HEK293 (cell line): ENCODE data around the gene GDAP2.

Experiments used
- CTCF ChIA-PET: fragments of 350-600 bp; formaldehyde crosslinking; extraction: SDS; loops from one replicate; lab custom pipeline; 2021; ENCODE audit warnings: antibody characterized with exemption; lab: Yijun Ruan, JAX
- POLR2A ChIA-PET: fragments of 300-600 bp; formaldehyde crosslinking; extraction: SDS; loops from one replicate; lab custom pipeline; 2020; ENCODE audit warnings: antibody characterized with exemption, inconsistent platforms; lab: Yijun Ruan, JAX
- H3K27ac ChIP-seq: fragments of 200-500 bp; sonication (Bioruptor generic); 2 replicates; pipeline ENCODE4 v1.5.1; 2014; ENCODE audit warnings: low read depth, low read length, control low read depth, inconsistent platforms; ENCODE audit errors: extremely low read depth
- H3K36me3 ChIP-seq, 2 experiments: fragments of 200-500 bp in 1 of 2; sonication (Bioruptor generic) in 1 of 2; 1 replicate in 1 of 2; 2 replicates in 1 of 2; pipeline ENCODE4 v1.5.1; 2014 to 2017; ENCODE audit warnings: inconsistent platforms in 2 of 2, low read length in 2 of 2; ENCODE audit not compliant: control insufficient read depth in 2 of 2, insufficient read depth in 1 of 2
- H3K4me1 ChIP-seq: fragments of 200-500 bp; sonication (Bioruptor generic); 2 replicates; pipeline ENCODE4 v1.5.1; 2014; ENCODE audit warnings: mild to moderate bottlenecking, low read length, inconsistent platforms; ENCODE audit not compliant: control insufficient read depth, insufficient read depth
- H3K4me3 ChIP-seq: 2 replicates; pipeline ENCODE4 v1.5.1; 2011; ENCODE audit warnings: low read depth, mild to moderate bottlenecking, control low read depth, low read length, moderate library complexity
- H3K9me3 ChIP-seq: fragments of 200-500 bp; sonication (Bioruptor generic); 2 replicates; pipeline ENCODE4 v1.5.1; 2014; ENCODE audit warnings: low read depth, low read length, inconsistent platforms; ENCODE audit not compliant: control insufficient read depth, insufficient read depth
- EGR2 ChIP-seq: fragments of 450-650 bp; formaldehyde crosslinking; IDR thresholded peaks from 2 replicates; pipeline ENCODE4 v1.5.1; 2016; ENCODE audit warnings: low read depth, missing biosample characterization, missing genetic modification characterization
- MEIS1 ChIP-seq: sonication (generic); formaldehyde crosslinking; IDR thresholded peaks from 2 replicates; pipeline ENCODE4 v1.8.1; 2022; ENCODE audit warnings: missing genetic modification reagents, mild to moderate bottlenecking, borderline replicate concordance
- OSR2 ChIP-seq: fragments of 450-650 bp; formaldehyde crosslinking; IDR thresholded peaks from 2 replicates; pipeline ENCODE4 v1.5.1; 2016; ENCODE audit warnings: missing biosample characterization, missing genetic modification characterization
- OVOL3 ChIP-seq: fragments of 450-650 bp; formaldehyde crosslinking; IDR thresholded peaks from 2 replicates; pipeline ENCODE4 v1.5.1; 2016; ENCODE audit warnings: missing biosample characterization, missing genetic modification characterization
- PRDM1 ChIP-seq: fragments of 450-650 bp; formaldehyde crosslinking; IDR thresholded peaks from 2 replicates; pipeline ENCODE4; 2016; ENCODE audit warnings: missing biosample characterization, missing genetic modification characterization
- ZBTB1 ChIP-seq: fragments of 450-650 bp; formaldehyde crosslinking; IDR thresholded peaks from 2 replicates; pipeline ENCODE4 v1.5.1; 2016; ENCODE audit warnings: missing biosample characterization, missing genetic modification characterization
- ZBTB48 ChIP-seq: fragments of 450-650 bp; formaldehyde crosslinking; IDR thresholded peaks from 2 replicates; pipeline ENCODE4 v1.5.1; 2016; ENCODE audit warnings: missing biosample characterization, missing genetic modification characterization
- ZNF112 ChIP-seq: fragments of 450-650 bp; formaldehyde crosslinking; IDR thresholded peaks from 2 replicates; pipeline ENCODE4 v1.5.0; 2017; ENCODE audit warnings: missing biosample characterization, missing genetic modification characterization
- ZNF174 ChIP-seq: fragments of 450-650 bp; formaldehyde crosslinking; IDR thresholded peaks from 2 replicates; pipeline ENCODE4 v1.5.0; 2017; ENCODE audit warnings: missing biosample characterization, mild to moderate bottlenecking, missing genetic modification characterization
- ZNF19 ChIP-seq: fragments of 450-650 bp; formaldehyde crosslinking; IDR thresholded peaks from 2 replicates; pipeline ENCODE4; 2016; ENCODE audit warnings: missing biosample characterization, missing genetic modification characterization, low read depth
- ZNF223 ChIP-seq: fragments of 450-650 bp; formaldehyde crosslinking; IDR thresholded peaks from 2 replicates; pipeline ENCODE4 v1.5.1; 2016; ENCODE audit warnings: missing biosample characterization, missing genetic modification characterization
- ZNF248 ChIP-seq: fragments of 450-650 bp; formaldehyde crosslinking; IDR thresholded peaks from 2 replicates; pipeline ENCODE4 v1.5.1; 2017; ENCODE audit warnings: missing biosample characterization, missing genetic modification characterization
- ZNF274 ChIP-seq, 2 experiments: fragments of 200-500 bp in 1 of 2; fragments of 450-650 bp in 1 of 2; sonication (Bioruptor generic) in 1 of 2; formaldehyde crosslinking in 1 of 2; IDR thresholded peaks; 2 replicates each; pipeline versions ENCODE4 v1.5.1 to v1.6.1; 2014 to 2016; ENCODE audit warnings: borderline replicate concordance in 1 of 2, inconsistent platforms in 1 of 2, low read length in 1 of 2, missing biosample characterization in 1 of 2, missing genetic modification characterization in 1 of 2
- ZNF292 ChIP-seq: fragments of 450-650 bp; formaldehyde crosslinking; IDR thresholded peaks from 2 replicates; pipeline ENCODE4 v1.5.1; 2016; ENCODE audit warnings: low read depth, missing biosample characterization, missing genetic modification characterization, borderline replicate concordance
- ZNF510 ChIP-seq: fragments of 450-650 bp; formaldehyde crosslinking; IDR thresholded peaks from 2 replicates; pipeline ENCODE4 v1.5.1; 2018; ENCODE audit warnings: mild to moderate bottlenecking, missing genetic modification characterization, missing biosample characterization; ENCODE audit not compliant: insufficient replicate concordance
- ZNF548 ChIP-seq: fragments of 450-650 bp; formaldehyde crosslinking; IDR thresholded peaks from 2 replicates; pipeline ENCODE4 v1.5.1; 2016; ENCODE audit warnings: missing biosample characterization, missing genetic modification characterization
- ZNF571 ChIP-seq: fragments of 450-650 bp; formaldehyde crosslinking; IDR thresholded peaks from 2 replicates; pipeline ENCODE4 v1.5.0; 2017; ENCODE audit warnings: missing biosample characterization, missing genetic modification characterization
- ZNF585B ChIP-seq: fragments of 450-650 bp; formaldehyde crosslinking; IDR thresholded peaks from 2 replicates; pipeline ENCODE4 v1.5.1; 2016; ENCODE audit warnings: missing biosample characterization, missing genetic modification characterization
- ZNF670 ChIP-seq: fragments of 450-650 bp; formaldehyde crosslinking; IDR thresholded peaks from 2 replicates; pipeline ENCODE4 v1.5.1; 2016; ENCODE audit warnings: missing biosample characterization, missing genetic modification characterization, low read depth
- ZSCAN30 ChIP-seq: fragments of 450-650 bp; IDR thresholded peaks from 2 replicates; pipeline ENCODE4 v1.5.1; 2018; ENCODE audit warnings: missing biosample characterization, mild to moderate bottlenecking, missing genetic modification characterization, moderate library complexity
- TF ChIP-seq, protein P1 (sequence below): fragments of 450-650 bp; formaldehyde crosslinking; IDR thresholded peaks from 2 replicates; pipeline ENCODE4 v1.5.1; 2016; ENCODE audit warnings: missing biosample characterization, missing genetic modification characterization
- TF ChIP-seq, protein P2 (sequence below): fragments of 450-650 bp; formaldehyde crosslinking; IDR thresholded peaks from 2 replicates; pipeline ENCODE4 v1.5.1; 2016; ENCODE audit warnings: missing biosample characterization, missing genetic modification characterization
- TF ChIP-seq, protein P3 (sequence below): fragments of 450-650 bp; formaldehyde crosslinking; IDR thresholded peaks from 2 replicates; pipeline ENCODE4 v1.5.1; 2016; ENCODE audit warnings: missing biosample characterization, missing genetic modification characterization

Gene GDAP2

DNA sequence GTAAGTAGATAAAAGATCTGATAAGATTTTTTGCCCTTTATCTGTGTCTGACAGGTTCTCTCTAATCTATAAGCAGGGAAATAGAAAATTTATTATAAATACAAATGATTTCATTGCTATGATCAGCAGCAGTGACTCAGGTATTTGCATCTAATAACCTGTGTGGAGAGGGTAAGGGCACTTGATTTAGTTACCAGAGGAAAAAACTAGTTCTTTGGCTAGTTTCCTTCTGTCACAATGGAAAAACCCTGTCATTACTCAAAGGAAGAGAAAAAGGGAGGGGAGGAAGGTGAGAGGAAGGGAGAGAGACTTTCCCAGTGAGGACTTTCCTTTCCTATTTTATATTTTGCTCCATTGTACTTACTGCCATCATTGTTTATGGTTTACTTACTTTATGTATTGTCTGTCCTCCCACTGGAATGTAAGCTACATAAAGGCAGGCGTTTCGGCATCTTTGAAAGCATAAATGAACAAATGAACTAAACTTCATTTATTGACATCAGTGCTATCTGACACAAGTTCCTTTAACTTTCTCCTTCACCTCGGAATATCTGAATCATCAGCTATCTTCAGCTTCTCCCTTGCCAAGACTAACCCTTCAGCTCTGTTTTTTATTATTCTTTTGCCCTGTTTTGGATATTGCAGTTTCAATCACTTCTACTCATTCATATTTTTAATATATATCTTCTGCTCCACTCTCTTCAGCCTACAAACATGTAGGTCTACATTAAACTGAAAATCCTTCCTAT, 35.0 kb upstream of the GDAP2 start:
- Histone ChIP-seq H3K36me3 (peaks cover 4 to 40% of the 10 kb centered on the region in 2 experiments), H3K4me1 (no peaks in the 10 kb centered on the region), H3K9me3 (no peaks in the 10 kb centered on the region), H3K4me3 (no peak overlapping the region), H3K27ac (no peak overlapping the region)
- ChIA-PET CTCF (no interaction called here), POLR2A (no interaction called here)
- TF ChIP-seq ZNF670 (no peak), PRDM1 (tag by site-specific recombination) (peak; percentile 65), ZNF571 (no peak)

DNA sequence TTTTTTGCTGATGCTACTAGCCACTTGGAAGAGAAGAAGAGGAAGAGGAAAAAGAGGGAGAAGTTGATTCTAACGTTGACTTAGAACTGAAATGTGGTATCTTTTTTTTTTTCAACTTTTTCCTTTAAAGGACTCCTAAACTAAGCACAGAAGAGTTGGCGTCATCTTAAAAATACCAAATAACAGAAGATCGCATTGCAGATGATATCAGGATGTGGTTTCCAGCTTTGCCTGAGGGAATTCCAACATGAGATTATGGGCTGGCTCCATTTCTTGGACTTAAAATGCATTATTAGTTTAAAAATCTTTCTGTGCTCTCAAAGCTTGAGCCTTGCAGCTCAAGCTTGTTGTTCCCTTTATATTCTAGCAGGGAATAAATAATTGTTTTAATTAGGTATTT, 29.9 kb upstream of the GDAP2 start:
- POLR2A ChIA-PET = no interaction called here
- no peaks in the 10 kb centered on the region for H3K9me3 ChIP-seq
- H3K27ac ChIP-seq = no peak overlapping the region
- CTCF ChIA-PET = no interaction called here
- H3K4me3 ChIP-seq = no peak overlapping the region
- no peak for TF ChIP-seq OSR2 (tag by site-specific recombination)
- no peak for TF ChIP-seq ZNF112 (tag by site-specific recombination)
- TF ChIP-seq ZSCAN30 = no peak
- no peak for TF ChIP-seq ZNF248 (tag by site-specific recombination)
- TF ChIP-seq, all 188 proteins: peak for 0
- Histone ChIP-seq H3K4me1 (no peaks in the 10 kb centered on the region), H3K36me3 (peaks cover 38 to 80% of the 10 kb centered on the region in 2 experiments)

DNA sequence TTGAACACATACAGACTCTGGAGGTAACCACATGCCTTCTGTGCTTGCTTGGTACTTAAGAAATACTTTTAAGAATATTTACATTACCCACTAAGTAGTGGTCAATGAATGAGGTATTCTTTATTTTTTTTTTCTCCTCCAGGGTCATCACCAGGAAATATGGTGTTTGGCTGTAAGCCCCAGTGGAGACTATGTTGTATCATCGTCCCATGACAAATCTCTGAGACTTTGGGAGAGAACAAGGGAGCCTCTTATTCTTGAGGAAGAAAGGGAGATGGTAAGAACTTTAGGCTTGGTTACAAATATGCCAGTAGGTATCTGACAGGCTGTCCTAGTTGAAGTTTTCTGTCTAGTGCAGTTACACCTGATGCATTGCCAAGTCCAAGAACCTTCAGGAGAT, 23.0 kb upstream of the GDAP2 start:
- ChIA-PET POLR2A (no interaction called here), CTCF (interaction anchor here (0.6 kb wide), 1 partner anchor 1057 kb away, joined by 7 read pairs; no protein-coding TSS in a partner anchor)
- no peaks in the 10 kb centered on the region for H3K9me3 ChIP-seq
- H3K27ac ChIP-seq = no peak overlapping the region
- TF ChIP-seq ZBTB1 (tag by site-specific recombination) = no peak
- no peak for TF ChIP-seq ZNF174 (tag by site-specific recombination)
- TF ChIP-seq EGR2 (tag by site-specific recombination) = no peak
- TF ChIP-seq ZNF19 = no peak
- TF ChIP-seq ZNF510 (tag by site-specific recombination) = no peak
- TF ChIP-seq, protein P1, sequence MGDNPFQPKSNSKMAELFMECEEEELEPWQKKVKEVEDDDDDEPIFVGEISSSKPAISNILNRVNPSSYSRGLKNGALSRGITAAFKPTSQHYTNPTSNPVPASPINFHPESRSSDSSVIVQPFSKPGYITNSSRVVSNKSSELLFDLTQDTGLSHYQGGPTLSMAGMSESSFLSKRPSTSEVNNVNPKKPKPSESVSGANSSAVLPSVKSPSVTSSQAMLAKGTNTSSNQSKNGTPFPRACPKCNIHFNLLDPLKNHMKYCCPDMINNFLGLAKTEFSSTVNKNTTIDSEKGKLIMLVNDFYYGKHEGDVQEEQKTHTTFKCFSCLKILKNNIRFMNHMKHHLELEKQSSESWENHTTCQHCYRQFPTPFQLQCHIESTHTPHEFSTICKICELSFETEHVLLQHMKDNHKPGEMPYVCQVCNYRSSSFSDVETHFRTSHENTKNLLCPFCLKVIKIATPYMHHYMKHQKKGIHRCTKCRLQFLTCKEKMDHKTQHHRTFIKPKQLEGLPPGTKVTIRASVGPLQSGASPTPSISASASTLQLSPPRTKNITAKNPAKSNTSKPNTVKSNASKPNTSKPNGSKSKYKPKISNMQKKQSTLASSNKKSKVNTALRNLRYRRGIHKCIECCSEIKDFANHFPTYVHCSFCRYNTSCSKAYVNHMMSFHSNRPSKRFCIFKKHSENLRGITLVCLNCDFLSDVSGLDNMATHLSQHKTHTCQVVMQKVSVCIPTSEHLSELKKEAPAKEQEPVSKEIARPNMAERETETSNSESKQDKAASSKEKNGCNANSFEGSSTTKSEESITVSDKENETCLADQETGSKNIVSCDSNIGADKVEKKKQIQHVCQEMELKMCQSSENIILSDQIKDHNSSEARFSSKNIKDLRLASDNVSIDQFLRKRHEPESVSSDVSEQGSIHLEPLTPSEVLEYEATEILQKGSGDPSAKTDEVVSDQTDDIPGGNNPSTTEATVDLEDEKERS (tag by site-specific recombination) = no peak
- no peak for TF ChIP-seq ZNF292 (tag by site-specific recombination)
- no peak for TF ChIP-seq ZNF585B
- TF ChIP-seq ZBTB48 (tag by site-specific recombination) = no peak
- TF ChIP-seq, protein P2, sequence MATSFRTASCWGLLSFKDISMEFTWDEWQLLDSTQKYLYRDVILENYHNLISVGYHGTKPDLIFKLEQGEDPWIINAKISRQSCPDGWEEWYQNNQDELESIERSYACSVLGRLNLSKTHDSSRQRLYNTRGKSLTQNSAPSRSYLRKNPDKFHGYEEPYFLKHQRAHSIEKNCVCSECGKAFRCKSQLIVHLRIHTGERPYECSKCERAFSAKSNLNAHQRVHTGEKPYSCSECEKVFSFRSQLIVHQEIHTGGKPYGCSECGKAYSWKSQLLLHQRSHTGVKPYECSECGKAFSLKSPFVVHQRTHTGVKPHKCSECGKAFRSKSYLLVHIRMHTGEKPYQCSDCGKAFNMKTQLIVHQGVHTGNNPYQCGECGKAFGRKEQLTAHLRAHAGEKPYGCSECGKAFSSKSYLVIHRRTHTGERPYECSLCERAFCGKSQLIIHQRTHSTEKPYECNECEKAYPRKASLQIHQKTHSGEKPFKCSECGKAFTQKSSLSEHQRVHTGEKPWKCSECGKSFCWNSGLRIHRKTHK = no peak
- TF ChIP-seq OVOL3 (tag by site-specific recombination) = no peak
- TF ChIP-seq MEIS1 = no peak
- TF ChIP-seq ZNF223 (tag by site-specific recombination) = no peak
- TF ChIP-seq ZNF548 = no peak
- TF ChIP-seq ZNF274 (IDR thresholded peaks at IDR 0.05; ENCODE audit: low read length) = no peak
- TF ChIP-seq ZNF274 (tag by site-specific recombination; IDR thresholded peaks at IDR 0.05; ENCODE audit: borderline replicate concordance) = no peak
- TF ChIP-seq, protein P3, sequence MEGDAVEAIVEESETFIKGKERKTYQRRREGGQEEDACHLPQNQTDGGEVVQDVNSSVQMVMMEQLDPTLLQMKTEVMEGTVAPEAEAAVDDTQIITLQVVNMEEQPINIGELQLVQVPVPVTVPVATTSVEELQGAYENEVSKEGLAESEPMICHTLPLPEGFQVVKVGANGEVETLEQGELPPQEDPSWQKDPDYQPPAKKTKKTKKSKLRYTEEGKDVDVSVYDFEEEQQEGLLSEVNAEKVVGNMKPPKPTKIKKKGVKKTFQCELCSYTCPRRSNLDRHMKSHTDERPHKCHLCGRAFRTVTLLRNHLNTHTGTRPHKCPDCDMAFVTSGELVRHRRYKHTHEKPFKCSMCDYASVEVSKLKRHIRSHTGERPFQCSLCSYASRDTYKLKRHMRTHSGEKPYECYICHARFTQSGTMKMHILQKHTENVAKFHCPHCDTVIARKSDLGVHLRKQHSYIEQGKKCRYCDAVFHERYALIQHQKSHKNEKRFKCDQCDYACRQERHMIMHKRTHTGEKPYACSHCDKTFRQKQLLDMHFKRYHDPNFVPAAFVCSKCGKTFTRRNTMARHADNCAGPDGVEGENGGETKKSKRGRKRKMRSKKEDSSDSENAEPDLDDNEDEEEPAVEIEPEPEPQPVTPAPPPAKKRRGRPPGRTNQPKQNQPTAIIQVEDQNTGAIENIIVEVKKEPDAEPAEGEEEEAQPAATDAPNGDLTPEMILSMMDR (tag by site-specific recombination) = no peak
- peaks cover 57 to 95% of the 10 kb centered on the region in 2 experiments for H3K36me3 ChIP-seq
- H3K4me1 ChIP-seq = no peaks in the 10 kb centered on the region
- H3K4me3 ChIP-seq = no peak overlapping the region
